Right cardiac atrium (tissue), 5 donors: Measurements from ENCODE around the gene GRM4. TPM values are rescaled to one million over a fixed set of nuclear protein-coding genes. Genes with fewer than 3 reads are reported as not detected.

ENCODE experiments used
- ATAC-seq, 2 donors: fragments of 200-7000 bp; cut with Tn5 transposase; one replicate each; pipeline versions ENCODE4 v1.8.0 to v1.9.1; 2020; ENCODE audit warnings: moderate library complexity in 2 of 2, mild to moderate bottlenecking in 1 of 2
- DNase-seq, 3 donors: peaks; one replicate each; pipeline ENCODE4 v3.0.0-alpha.2; 2020
- H3K27ac ChIP-seq: one replicate; pipeline ENCODE4 v1.5.1; 2013; ENCODE audit warnings: mild to moderate bottlenecking, low read length, control low read depth, moderate library complexity
- H3K27me3 ChIP-seq: one replicate; pipeline ENCODE4 v1.6.1; 2013; ENCODE audit not compliant: control insufficient read depth, insufficient read depth
- H3K4me1 ChIP-seq: one replicate; pipeline ENCODE4 v1.6.1; 2013; ENCODE audit warnings: low read length; ENCODE audit not compliant: control insufficient read depth, insufficient read depth
- H3K4me3 ChIP-seq: one replicate; pipeline ENCODE4 v1.5.1; 2013; ENCODE audit warnings: low read length, control low read depth
- H3K9me3 ChIP-seq: one replicate; pipeline ENCODE4 v1.6.1; 2013; ENCODE audit warnings: low read length; ENCODE audit not compliant: control insufficient read depth
- WGBS: extraction: QIAGEN DNeasy Blood & Tissue Kit; methylation state at CpG from one replicate; pipeline ENCODE4 v1.1.7; 2013; 5-methylcytosine and 5-hydroxymethylcytosine counted together
- intact Hi-C, 4 donors: fragments of 100-400 bp; cut with DNase I; formaldehyde crosslinking; loops; one replicate each; pipeline versions ENCODE4 v1.11.0 to v1.14.0; 2022 to 2023
- polyA plus RNA-seq: library from polyadenylated mRNA; stranded (reverse); fragments of 200-250 nt; gene quantifications from one replicate; pipeline ENCODE4 v1.2.3, GENCODE V29; 2013
- total RNA-seq, 4 donors: library from RNA; stranded (reverse); fragmentation: NEBNext Ultra II Directional; extraction: Animal tissue kit (Norgen Biotek cat#: 25700); gene quantifications; one replicate each; pipeline ENCODE4 v1.2.1, GENCODE V29; 2021
- donor health status: healthy with polysubstance abuse.
- donor health status: DM: no; HTN: yes; CAD: no.
- donor health status: DM: no; HTN: no; CAD: no.
- donor health status: DM: no; HTN: yes; CAD: no; lungs with severe emphysema.
- donor health status: DM: yes; HTN: yes; CAD: no.

Gene GRM4
- total and polyA plus RNA-seq, 5 donors = not detected

DNA sequence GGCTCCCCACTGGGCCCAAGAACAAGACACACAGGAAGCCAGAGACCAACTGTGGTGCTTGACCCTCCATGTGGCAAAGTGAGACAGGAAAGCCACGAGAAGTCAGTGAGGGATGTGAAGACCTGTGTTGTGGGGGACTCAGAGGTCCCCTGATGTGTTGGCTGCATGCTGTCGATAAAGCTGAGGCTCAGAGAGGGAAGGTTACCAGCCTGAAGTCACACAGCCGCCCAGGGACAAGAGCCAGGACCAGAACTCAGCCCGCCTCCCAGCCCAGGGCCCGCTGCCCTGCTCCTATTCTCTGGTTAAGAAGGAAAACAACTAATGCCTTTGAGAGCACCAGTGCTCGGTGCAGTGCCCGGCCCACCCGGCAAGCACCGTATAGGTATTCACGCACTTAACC is 63.5 kb downstream of the GRM4 start:
- no peaks in the 10 kb centered on the region for H3K27me3 ChIP-seq
- H3K27ac ChIP-seq = no peak overlapping the region
- intact Hi-C loops = no loop called here
- DNase-seq (no peak), ATAC-seq (no peak)
- no peaks in the 10 kb centered on the region for H3K4me1 ChIP-seq
- WGBS = 86% methylated on average over 10 of the region's 10 CpGs
- no peak overlapping the region for H3K4me3 ChIP-seq
- no peaks in the 10 kb centered on the region for H3K9me3 ChIP-seq

DNA sequence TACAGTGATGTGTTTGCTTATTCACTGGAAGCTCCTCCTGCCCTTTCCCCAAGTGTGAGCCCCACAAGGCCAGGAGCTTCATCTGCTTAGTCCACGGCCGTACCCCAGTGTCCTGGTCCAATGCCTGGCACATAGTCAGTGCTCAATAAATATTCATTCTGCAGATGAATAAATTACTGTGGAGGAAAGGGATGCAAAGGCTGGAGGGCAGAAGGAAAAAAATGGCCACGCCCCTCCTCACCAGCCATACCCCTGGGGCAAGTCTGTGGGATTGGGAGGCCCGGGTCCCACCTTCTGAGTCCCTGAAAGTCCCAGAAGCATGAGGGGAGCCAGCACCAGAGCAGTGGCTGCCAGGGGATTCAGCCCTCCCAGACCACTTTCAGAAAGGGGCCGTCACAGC is 65.5 kb downstream of the GRM4 start:
- Histone ChIP-seq H3K27me3 (no peaks in the 10 kb centered on the region), H3K4me1 (no peaks in the 10 kb centered on the region), H3K4me3 (no peak overlapping the region), H3K27ac (no peak overlapping the region), H3K9me3 (no peaks in the 10 kb centered on the region)
- WGBS = 68% methylated on average over 5 of the region's 5 CpGs
- intact Hi-C loops = no loop called here
- DNase-seq = no peak
- no peak for ATAC-seq

DNA sequence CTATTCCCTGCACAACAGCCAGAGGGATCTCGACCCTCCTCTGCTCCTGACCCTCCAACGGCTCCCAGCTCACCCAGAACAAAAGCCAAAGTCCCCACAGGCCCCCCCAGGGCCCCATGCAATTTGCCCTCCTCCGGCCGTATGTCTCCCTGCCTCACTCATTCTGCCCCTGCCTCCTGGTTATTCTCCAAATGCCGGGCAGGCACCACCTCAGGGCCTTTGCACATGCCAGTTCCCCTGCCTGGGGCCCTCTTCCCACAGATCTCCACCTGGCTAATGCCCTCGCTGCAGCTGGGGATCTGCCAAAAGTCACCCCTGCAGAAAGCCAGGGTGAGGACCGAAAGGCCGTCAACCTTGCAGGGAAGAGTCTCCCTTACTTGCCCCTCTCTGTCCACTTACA is 66.0 kb downstream of the GRM4 start:
- no peaks in the 10 kb centered on the region for H3K9me3 ChIP-seq
- ATAC-seq = no peak
- 88% methylated on average over 8 of the region's 8 CpGs for whole genome bisulfite sequencing
- no peaks in the 10 kb centered on the region for H3K4me1 ChIP-seq
- intact Hi-C loops = no loop called here
- H3K27ac ChIP-seq = no peak overlapping the region
- no peaks in the 10 kb centered on the region for H3K27me3 ChIP-seq
- H3K4me3 ChIP-seq = no peak overlapping the region
- DNase-seq = no peak

DNA sequence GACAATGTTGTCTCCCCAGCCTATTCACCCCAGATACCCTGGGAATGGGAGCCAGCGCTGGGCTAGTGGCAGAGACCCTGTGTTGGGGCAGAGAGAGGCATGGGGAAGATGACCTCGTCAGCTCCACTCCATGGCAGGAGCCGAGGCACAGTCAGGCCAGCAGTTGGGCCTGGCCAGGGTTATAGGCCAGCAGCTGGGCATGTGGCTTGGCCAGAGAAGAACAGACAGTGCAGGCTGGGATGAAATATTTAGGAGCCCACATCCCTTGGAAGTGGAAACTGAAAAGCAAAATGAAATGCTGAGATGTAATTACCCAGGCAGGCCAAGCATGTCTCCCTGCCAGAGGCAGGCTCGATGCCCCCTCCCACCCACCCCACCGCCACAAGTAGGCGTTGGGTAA is 70.0 kb downstream of the GRM4 start:
- DNase-seq = no peak
- Histone ChIP-seq H3K4me1 (no peaks in the 10 kb centered on the region), H3K4me3 (no peak overlapping the region), H3K27ac (no peak overlapping the region), H3K9me3 (no peaks in the 10 kb centered on the region), H3K27me3 (no peaks in the 10 kb centered on the region)
- no peak for ATAC-seq
- WGBS = 78% methylated on average over 6 of the region's 6 CpGs
- intact Hi-C loops = no loop called here

DNA sequence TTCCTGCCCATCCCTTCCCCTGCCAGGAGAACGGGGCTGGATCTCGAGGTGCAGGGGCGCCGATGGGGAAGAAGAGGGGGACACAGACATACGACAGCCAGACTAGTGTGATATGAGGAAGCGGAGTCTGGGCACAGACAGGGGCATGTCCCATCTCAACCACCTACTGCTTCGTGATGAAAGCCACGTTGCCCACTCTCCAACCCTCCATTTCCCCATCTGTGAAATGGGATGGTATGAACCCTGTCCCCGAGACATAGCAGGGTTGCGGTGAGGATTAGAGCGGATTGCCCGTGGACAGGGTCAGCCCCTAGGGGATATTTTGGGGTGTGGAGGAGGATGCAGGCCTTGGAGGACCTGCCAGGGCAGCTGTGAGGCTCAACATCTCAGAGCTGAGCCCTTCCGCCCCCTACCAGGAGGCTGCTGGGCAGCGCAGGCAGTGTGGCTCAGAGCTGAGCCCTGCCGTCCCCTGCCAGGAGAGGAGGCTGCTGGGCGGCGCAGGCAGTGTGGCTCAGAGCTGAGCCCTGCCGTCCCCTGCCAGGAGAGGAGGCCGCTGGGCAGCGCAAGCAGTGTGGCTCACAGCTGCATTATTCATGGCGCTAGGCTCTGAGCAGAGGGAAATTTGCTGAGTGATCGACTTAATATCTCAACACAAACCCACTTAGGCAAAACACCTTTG is 71.7 kb downstream of the GRM4 start:
- DNase-seq (no peak), ATAC-seq (no peak)
- Histone ChIP-seq H3K9me3 (no peaks in the 10 kb centered on the region), H3K4me1 (no peaks in the 10 kb centered on the region), H3K27me3 (no peaks in the 10 kb centered on the region), H3K27ac (no peak overlapping the region), H3K4me3 (no peak overlapping the region)
- intact Hi-C loops = no loop called here
- WGBS = 61% methylated on average over 22 of the region's 22 CpGs

DNA sequence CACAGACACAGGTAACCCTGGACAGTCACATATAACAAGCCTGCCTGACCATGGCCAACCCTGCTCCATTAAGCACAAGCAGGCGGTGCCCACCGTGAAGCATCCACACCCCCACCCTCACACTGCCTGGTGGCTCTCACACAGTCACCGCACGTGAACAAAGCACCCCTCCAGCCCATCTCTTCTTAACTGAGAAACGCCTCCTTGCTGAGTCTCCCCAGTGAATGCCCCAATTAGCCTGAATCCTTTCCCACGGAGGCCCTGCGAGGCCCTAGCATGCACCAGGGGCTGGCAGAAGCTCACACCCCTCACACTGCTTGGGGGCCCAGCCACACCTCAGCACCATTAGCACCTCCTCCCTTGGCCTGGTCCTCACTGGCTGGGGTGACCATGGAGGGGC is 72.3 kb downstream of the GRM4 start:
- WGBS = 55% methylated on average over 7 of the region's 7 CpGs
- H3K27me3 ChIP-seq = no peaks in the 10 kb centered on the region
- ATAC-seq (no peak), DNase-seq (no peak)
- H3K9me3 ChIP-seq = no peaks in the 10 kb centered on the region
- H3K4me1 ChIP-seq = no peaks in the 10 kb centered on the region
- intact Hi-C loops = no loop called here
- no peak overlapping the region for H3K4me3 ChIP-seq
- no peak overlapping the region for H3K27ac ChIP-seq

DNA sequence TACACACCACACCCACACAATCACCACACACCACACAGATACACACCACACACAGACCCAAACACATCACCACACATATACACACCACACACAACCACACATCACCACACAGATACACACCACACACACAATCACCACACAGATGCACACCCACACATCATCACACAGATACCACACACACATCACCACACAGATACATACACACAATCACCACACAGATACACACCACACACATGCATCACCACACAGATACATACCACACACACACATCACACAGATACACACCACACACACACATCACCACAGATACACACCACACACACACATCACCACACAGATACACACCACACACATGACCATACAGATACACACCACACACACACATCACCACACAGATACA is 73.2 kb downstream of the GRM4 start:
- no peak for DNase-seq
- no peak overlapping the region for H3K27ac ChIP-seq
- H3K9me3 ChIP-seq = no peaks in the 10 kb centered on the region
- no peak overlapping the region for H3K4me3 ChIP-seq
- no peaks in the 10 kb centered on the region for H3K4me1 ChIP-seq
- no peaks in the 10 kb centered on the region for H3K27me3 ChIP-seq
- ATAC-seq = no peak
- intact Hi-C loops = no loop called here

DNA sequence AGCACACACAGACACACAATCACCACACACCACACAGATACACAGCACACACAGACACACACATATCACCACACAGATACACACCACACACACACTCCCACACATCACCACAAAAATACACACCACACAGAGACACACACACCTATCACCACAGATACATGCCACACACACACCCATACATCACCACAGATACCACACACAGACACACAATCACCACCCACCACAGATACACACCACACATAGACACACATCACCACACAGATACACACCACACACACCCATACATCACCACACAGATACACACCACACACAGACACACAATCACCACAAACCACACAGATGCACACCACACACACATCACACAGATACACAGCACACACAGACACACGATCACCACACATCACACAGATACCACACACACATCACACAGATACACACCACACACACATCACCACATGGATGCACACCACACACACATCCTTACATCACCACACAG is 74.0 kb downstream of the GRM4 start:
- WGBS = 98% methylated on average over 1 of the region's 1 CpG
- Histone ChIP-seq H3K27me3 (no peaks in the 10 kb centered on the region), H3K27ac (no peak overlapping the region), H3K4me3 (no peak overlapping the region), H3K9me3 (no peaks in the 10 kb centered on the region), H3K4me1 (no peaks in the 10 kb centered on the region)
- intact Hi-C loops = no loop called here
- no peak for ATAC-seq
- DNase-seq = no peak

DNA sequence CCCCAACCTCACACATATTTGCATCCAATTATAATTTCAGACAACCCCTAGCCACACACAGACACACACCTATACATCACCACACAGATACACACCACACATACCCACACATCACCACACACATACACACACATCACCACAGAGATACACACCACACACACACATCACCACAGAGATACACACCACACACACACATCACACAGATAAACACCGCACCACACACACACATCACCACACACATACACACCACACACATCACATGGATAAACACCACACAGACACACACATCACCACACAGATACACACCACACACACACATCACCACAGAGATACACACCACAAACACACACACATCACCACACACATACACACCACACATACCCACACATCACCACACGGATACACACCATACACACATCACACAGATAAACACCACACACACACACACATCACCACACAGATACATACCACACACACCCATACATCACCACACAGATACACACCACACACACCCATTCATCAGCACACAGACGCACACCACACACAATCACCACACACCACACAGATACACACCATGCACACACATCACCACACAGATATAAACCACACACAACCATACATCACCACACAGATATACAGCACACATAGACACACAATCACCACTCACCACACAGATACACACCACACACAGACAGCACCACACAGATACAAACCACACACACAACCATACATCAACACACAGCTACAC is 74.6 kb downstream of the GRM4 start:
- H3K27me3 ChIP-seq = no peaks in the 10 kb centered on the region
- no peak for DNase-seq
- no peak overlapping the region for H3K4me3 ChIP-seq
- WGBS = 93% methylated on average over 3 of the region's 3 CpGs
- H3K4me1 ChIP-seq = no peaks in the 10 kb centered on the region
- ATAC-seq = no peak
- no peaks in the 10 kb centered on the region for H3K9me3 ChIP-seq
- intact Hi-C loops = no loop called here
- H3K27ac ChIP-seq = no peak overlapping the region

DNA sequence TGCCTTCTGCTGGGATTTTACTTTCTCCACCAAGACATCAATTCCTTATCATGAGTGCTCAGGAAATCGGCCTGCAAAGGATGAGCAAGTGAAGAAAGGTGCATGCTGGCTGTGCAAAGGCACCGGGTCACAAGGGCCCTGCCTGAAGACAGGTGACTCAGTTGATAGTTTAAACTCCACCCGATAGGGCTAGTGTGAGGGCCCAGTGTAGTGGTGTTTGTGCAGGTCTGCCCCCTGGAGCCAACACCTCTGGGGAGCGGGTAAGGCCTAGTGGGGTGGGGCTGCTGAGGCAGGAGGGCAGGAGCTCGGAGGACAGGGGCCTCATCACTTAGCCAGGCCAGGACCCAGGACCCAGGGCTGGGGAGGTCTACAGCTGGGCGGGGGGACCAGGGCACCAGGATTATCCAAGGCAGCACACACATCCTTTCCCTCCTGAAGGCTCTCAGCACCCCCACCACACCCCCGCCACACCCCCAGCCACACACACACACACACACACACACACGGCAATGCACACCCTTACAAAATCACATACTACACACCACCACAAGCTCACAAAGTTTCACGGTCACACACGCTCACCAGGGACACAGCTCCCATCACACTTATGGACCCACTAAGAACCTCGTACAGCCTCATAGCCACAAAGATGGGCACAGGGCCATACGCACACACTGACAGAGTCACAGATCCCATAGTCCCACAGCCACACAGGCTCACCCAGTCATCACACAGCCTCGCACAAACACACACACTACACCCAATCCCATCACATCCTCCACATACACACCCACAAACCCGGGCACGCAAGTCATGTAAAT is 75.4 kb downstream of the GRM4 start:
- intact Hi-C loops = no loop called here
- WGBS = 82% methylated on average over 15 of the region's 15 CpGs

DNA sequence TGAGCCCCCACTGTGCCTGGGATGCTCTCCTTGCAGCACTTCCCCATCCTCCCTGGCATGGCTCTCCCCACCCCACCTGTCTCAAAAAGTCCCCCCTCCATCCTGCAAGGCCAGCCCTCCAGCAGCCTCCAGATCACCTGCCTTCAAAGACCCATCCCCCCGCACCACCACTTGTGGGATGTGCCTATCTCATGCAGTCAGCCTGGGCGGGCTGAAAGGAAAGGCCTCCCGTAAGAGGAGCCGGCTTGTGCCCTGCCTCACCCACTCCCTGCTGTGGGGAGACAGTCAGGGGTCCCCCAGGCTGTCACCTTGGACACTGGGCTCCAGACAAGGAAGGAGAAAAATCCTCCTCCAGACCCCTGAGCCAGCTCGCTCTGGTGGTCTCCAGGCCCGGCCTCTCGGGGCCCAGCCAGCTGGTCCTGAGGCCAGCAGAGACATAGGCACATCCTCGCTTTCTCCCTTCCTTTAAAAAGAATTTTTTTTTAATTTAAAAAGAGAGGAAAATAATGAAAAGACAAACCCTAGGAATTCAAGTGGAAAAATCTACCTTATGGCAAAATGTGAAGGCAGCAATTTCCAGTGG is 77.3 kb downstream of the GRM4 start:
- Histone ChIP-seq H3K4me1 (peaks cover 2% of the 10 kb centered on the region), H3K27ac (no peak overlapping the region), H3K27me3 (no peaks in the 10 kb centered on the region), H3K9me3 (no peaks in the 10 kb centered on the region), H3K4me3 (no peak overlapping the region)
- DNase-seq (no peak), ATAC-seq (no peak)
- 52% methylated on average over 8 of the region's 8 CpGs for WGBS
- intact Hi-C loops = no loop called here

More for the DNA sequence above, 75.4 kb downstream of the GRM4 start:
- Histone ChIP-seq H3K9me3 (no peaks in the 10 kb centered on the region), H3K4me3 (no peak overlapping the region), H3K4me1 (peaks cover 2% of the 10 kb centered on the region), H3K27ac (no peak overlapping the region), H3K27me3 (no peaks in the 10 kb centered on the region)
- DNase-seq = peak in 1 of 3 donors; percentile 12
- ATAC-seq = no peak
